CD4-positive, CD25-positive, alpha-beta regulatory T cell (primary cell): Measurements from ENCODE around the gene SPG21. TPM values are rescaled to one million over a fixed set of nuclear protein-coding genes. Genes with fewer than 3 reads are reported as not detected.
A peak's percentile ranks its signal among the peaks of the same experiment; 100 is the strongest.

Experiments used
- ATAC-seq, 2 donors: fragments of 150-1000 bp; cut with Tn5 transposase; one replicate each; pipeline ENCODE4 v1.10.0; 2021; ENCODE audit warnings: low read depth in 2 of 2, moderate number of reproducible peaks in 2 of 2, moderate library complexity in 1 of 2
- DNase-seq, 3 donors: peaks; one replicate each; pipeline versions ENCODE4 v3.0.0 to v3.0.0-alpha.2; 2012 to 2022; ENCODE audit warnings: mixed read lengths in 1 of 3
- H3K27ac ChIP-seq: one replicate; pipeline ENCODE4 v1.7.0; 2013; ENCODE audit warnings: mild to moderate bottlenecking, low read length; ENCODE audit not compliant: insufficient read depth, poor library complexity, severe bottlenecking
- H3K27me3 ChIP-seq: one replicate; pipeline ENCODE4 v1.7.0; 2013; ENCODE audit warnings: low read length; ENCODE audit not compliant: control insufficient read depth, insufficient read depth
- H3K36me3 ChIP-seq: one replicate; pipeline ENCODE4 v1.7.0; 2013; ENCODE audit warnings: mild to moderate bottlenecking, low read length, moderate library complexity; ENCODE audit not compliant: control insufficient read depth, insufficient read depth
- H3K4me1 ChIP-seq: 2 replicates; pipeline ENCODE4 v1.7.0; 2013; ENCODE audit warnings: mild to moderate bottlenecking, low read length; ENCODE audit not compliant: insufficient read depth, control insufficient read depth, poor library complexity, severe bottlenecking
- H3K4me3 ChIP-seq: one replicate; pipeline ENCODE4 v1.7.0; 2013; ENCODE audit warnings: low read depth, mild to moderate bottlenecking, low read length, moderate library complexity
- H3K9me3 ChIP-seq, 2 experiments: 1 replicate in 1 of 2; 2 replicates in 1 of 2; pipeline ENCODE4 v1.7.0; 2013; ENCODE audit warnings: low read length in 2 of 2, mild to moderate bottlenecking in 1 of 2, moderate library complexity in 1 of 2; ENCODE audit not compliant: control insufficient read depth in 2 of 2
- H3K27ac Mint-ChIP-seq, 3 donors: one replicate each; pipeline ENCODE4 v1.8.0; 2020 to 2022; ENCODE audit warnings: mild to moderate bottlenecking in 3 of 3, mixed read lengths in 3 of 3, moderate library complexity in 2 of 3
- H3K27me3 Mint-ChIP-seq: one replicate; pipeline ENCODE4 v1.8.0; 2022; ENCODE audit warnings: mild to moderate bottlenecking, mixed read lengths
- H3K36me3 Mint-ChIP-seq: one replicate; pipeline ENCODE4 v1.8.0; 2020; ENCODE audit warnings: mixed read lengths
- H3K4me1 Mint-ChIP-seq, 4 donors: one replicate each; pipeline ENCODE4 v1.8.0; 2020 to 2022; ENCODE audit warnings: mixed read lengths in 4 of 4, mild to moderate bottlenecking in 1 of 4
- H3K4me3 Mint-ChIP-seq, 4 donors: one replicate each; pipeline ENCODE4 v1.8.0; 2020 to 2022; ENCODE audit warnings: mild to moderate bottlenecking in 4 of 4, mixed read lengths in 4 of 4, moderate library complexity in 3 of 4
- H3K9me3 Mint-ChIP-seq, 7 donors: one replicate each; pipeline ENCODE4 v1.8.0; 2020 to 2022; ENCODE audit warnings: mixed read lengths in 7 of 7, mild to moderate bottlenecking in 3 of 7, moderate library complexity in 2 of 7
- polyA plus RNA-seq, 4 donors: library from polyadenylated mRNA; unstranded; fragments of 300-500 nt; fragmentation: Illumina TruSeq; gene quantifications; one replicate each; pipeline ENCODE4 v1.2.3, GENCODE V29; 2021
- total RNA-seq: library from RNA; stranded (reverse); gene quantifications from one replicate; pipeline ENCODE4 v1.2.3, GENCODE V29; 2022

The SPG21 gene
- total and polyA plus RNA-seq, 5 donors from 2014 or later: 46.9 to 146 (median 130) TPM

GRCh38 chr15:64970698-64971097, 19.0 kb downstream of the SPG21 start:
- no peaks in the 10 kb centered on the region for H3K9me3 Mint-ChIP-seq
- no peaks in the 10 kb centered on the region for H3K27me3 ChIP-seq
- peaks cover 71% of the 10 kb centered on the region for H3K36me3 ChIP-seq
- H3K4me3 Mint-ChIP-seq: no peak overlapping the region
- peaks cover 27% of the 10 kb centered on the region for H3K36me3 Mint-ChIP-seq
- H3K27ac Mint-ChIP-seq: no peak overlapping the region
- H3K27me3 Mint-ChIP-seq: no peaks in the 10 kb centered on the region
- ATAC-seq (no peak), DNase-seq (no peak)
- no peak overlapping the region for H3K4me3 ChIP-seq
- H3K27ac ChIP-seq: no peak overlapping the region
- no peaks in the 10 kb centered on the region for H3K9me3 ChIP-seq
- H3K4me1 ChIP-seq: no peaks in the 10 kb centered on the region
- H3K4me1 Mint-ChIP-seq: no peaks in the 10 kb centered on the region

DNA sequence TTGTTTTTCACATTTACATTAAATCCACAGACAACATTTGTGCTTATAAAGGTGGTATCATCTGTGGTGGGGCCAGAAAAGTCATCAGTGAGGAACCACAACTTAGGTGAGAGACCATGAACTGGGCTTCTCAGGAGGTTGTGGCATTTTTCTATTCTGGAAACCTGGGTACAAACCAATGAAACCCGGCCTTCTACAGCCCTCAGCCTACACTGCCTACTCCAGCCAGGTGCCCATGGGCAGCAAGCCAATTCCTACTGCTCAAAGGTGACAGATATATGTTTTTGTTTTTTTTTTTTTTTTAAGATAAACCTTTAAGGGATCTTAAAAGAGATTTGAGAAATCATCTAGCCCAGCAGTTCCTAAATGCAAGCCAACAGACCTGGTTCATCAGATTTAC, 20.3 kb downstream of the SPG21 start:
- H3K4me1 ChIP-seq: no peaks in the 10 kb centered on the region
- H3K27me3 ChIP-seq: no peaks in the 10 kb centered on the region
- H3K36me3 ChIP-seq: peaks cover 73% of the 10 kb centered on the region
- no peak overlapping the region for H3K27ac ChIP-seq
- Mint-ChIP-seq H3K4me1 (no peaks in the 10 kb centered on the region), H3K27me3 (no peaks in the 10 kb centered on the region), H3K27ac (peak overlapping the region in 1 of 3 donors; percentile 13), H3K9me3 (no peaks in the 10 kb centered on the region), H3K4me3 (no peak overlapping the region), H3K36me3 (peaks cover 31% of the 10 kb centered on the region)
- no peaks in the 10 kb centered on the region for H3K9me3 ChIP-seq
- no peak for DNase-seq
- H3K4me3 ChIP-seq: no peak overlapping the region
- ATAC-seq: no peak

GRCh38 chr15:64961013-64961412, 28.7 kb downstream of the SPG21 start:
- H3K36me3 Mint-ChIP-seq: peaks cover 54% of the 10 kb centered on the region
- no peak overlapping the region for H3K4me3 Mint-ChIP-seq
- no peak for ATAC-seq

DNA sequence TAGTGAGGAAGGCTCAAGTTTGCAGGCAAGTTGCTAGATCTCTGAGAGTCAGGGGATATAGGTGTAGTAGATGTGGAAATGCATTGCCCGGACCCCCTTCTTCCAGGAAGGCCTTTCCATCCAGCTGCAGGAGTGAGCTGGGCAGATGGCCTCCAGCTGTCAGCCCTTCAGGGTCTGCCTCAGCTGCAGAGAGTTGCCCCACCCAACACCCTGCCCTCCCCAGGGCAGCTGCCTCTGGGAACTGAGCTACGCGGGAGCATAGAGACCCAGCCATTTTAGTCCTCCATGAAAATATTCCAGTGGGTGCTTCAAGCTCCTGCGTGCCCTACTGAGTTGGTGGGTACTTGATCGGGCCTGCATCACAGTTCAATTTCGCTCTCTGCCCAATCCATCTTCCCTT, 29.6 kb downstream of the SPG21 start:
- peaks cover 78% of the 10 kb centered on the region for H3K36me3 ChIP-seq

More at GRCh38 chr15:64961013-64961412, 28.7 kb downstream of the SPG21 start:
- Mint-ChIP-seq H3K4me1 (peaks cover 0 to 2% (median 0%) of the 10 kb centered on the region in 4 donors), H3K27ac (peak overlapping the region in 1 of 3 donors; percentile 8), H3K9me3 (no peaks in the 10 kb centered on the region), H3K27me3 (no peaks in the 10 kb centered on the region)
- no peak overlapping the region for H3K4me3 ChIP-seq
- no peak overlapping the region for H3K27ac ChIP-seq
- H3K27me3 ChIP-seq: no peaks in the 10 kb centered on the region
- H3K4me1 ChIP-seq: no peaks in the 10 kb centered on the region
- H3K9me3 ChIP-seq: no peaks in the 10 kb centered on the region
- DNase-seq: no peak
- peaks cover 74% of the 10 kb centered on the region for H3K36me3 ChIP-seq

DNA sequence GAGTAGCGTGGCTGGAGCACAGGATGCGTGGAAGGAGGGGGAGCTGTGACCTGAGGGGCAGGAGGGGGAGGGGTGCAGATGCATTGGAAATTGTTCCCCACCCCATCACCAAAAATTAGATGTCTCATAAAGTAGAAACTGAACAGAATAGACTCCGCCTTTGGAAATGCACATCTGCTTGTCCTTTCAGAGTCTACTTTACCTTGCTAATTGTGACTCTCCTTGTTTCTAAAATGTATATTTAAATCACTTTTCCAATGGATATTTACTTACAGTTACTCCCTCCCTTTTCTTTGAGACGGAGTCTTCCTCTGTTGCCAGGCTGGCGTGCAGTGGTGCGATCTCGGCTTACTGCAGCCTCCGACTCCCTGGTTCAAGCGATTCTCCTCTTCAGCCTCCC, 30.6 kb downstream of the SPG21 start:
- Mint-ChIP-seq H3K4me1 (peaks cover 0 to 3% (median under 1%) of the 10 kb centered on the region in 4 donors), H3K4me3 (no peak overlapping the region), H3K27me3 (no peaks in the 10 kb centered on the region), H3K27ac (no peak overlapping the region), H3K36me3 (peaks cover 47% of the 10 kb centered on the region), H3K9me3 (no peaks in the 10 kb centered on the region)
- Histone ChIP-seq H3K4me1 (no peaks in the 10 kb centered on the region), H3K36me3 (peaks cover 71% of the 10 kb centered on the region), H3K27ac (no peak overlapping the region), H3K4me3 (no peak overlapping the region), H3K9me3 (no peaks in the 10 kb centered on the region), H3K27me3 (no peaks in the 10 kb centered on the region)
- DNase-seq: no peak
- no peak for ATAC-seq

More for the DNA sequence above, 29.6 kb downstream of the SPG21 start:
- no peaks in the 10 kb centered on the region for H3K9me3 Mint-ChIP-seq
- Histone ChIP-seq H3K4me1 (no peaks in the 10 kb centered on the region), H3K4me3 (no peak overlapping the region), H3K27ac (no peak overlapping the region), H3K9me3 (no peaks in the 10 kb centered on the region), H3K27me3 (no peaks in the 10 kb centered on the region)
- ATAC-seq: no peak
- no peak for DNase-seq
- peak overlapping the region in 1 of 4 donors; percentile 47 for H3K4me3 Mint-ChIP-seq
- H3K4me1 Mint-ChIP-seq: peaks cover 0 to 2% (median 0%) of the 10 kb centered on the region in 4 donors
- no peak overlapping the region for H3K27ac Mint-ChIP-seq
- no peaks in the 10 kb centered on the region for H3K27me3 Mint-ChIP-seq
- H3K36me3 Mint-ChIP-seq: peaks cover 55% of the 10 kb centered on the region

DNA sequence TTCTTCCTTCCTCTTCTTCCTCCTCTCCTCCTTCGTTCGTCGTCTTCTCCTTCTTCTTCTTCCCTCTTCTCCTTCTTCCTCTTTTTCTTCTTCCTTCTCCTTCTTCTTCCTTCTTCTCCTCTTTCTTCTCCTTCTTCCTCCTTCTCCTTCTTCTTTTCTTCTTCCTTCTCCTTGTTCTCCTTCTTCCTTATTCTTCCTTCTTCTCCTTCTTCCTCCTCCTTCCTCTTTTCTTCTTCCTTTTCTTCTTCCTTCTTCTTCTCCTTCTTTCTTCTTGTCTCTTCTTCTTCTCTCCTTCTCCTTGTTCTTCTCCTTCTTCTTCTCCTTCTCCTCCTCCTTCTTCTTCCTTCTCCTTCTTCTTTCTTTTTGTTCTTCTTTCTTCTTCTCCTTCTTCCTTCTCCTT, 35.3 kb downstream of the SPG21 start:
- no peaks in the 10 kb centered on the region for H3K27me3 Mint-ChIP-seq

GRCh38 chr15:64951777-64952418, 37.8 kb downstream of the SPG21 start:
- no peaks in the 10 kb centered on the region for H3K27me3 ChIP-seq
- no peaks in the 10 kb centered on the region for H3K4me1 ChIP-seq
- Mint-ChIP-seq H3K4me3 (no peak overlapping the region), H3K27me3 (no peaks in the 10 kb centered on the region), H3K4me1 (peaks cover 0 to 21% (median 7%) of the 10 kb centered on the region in 4 donors), H3K9me3 (peaks cover 0 to under 1% (median 0%) of the 10 kb centered on the region in 7 donors), H3K27ac (peak overlapping the region; percentile 73 to 98 (median 88)), H3K36me3 (peaks cover 11% of the 10 kb centered on the region)
- no peaks in the 10 kb centered on the region for H3K9me3 ChIP-seq
- H3K36me3 ChIP-seq: peaks cover 13% of the 10 kb centered on the region
- H3K27ac ChIP-seq: no peak overlapping the region
- H3K4me3 ChIP-seq: no peak overlapping the region
- DNase-seq (no peak), ATAC-seq (no peak)

More for the DNA sequence above, 35.3 kb downstream of the SPG21 start:
- ATAC-seq (no peak), DNase-seq (no peak)
- Mint-ChIP-seq H3K9me3 (no peaks in the 10 kb centered on the region), H3K36me3 (peaks cover 17% of the 10 kb centered on the region), H3K4me1 (peaks cover 0 to 21% (median 7%) of the 10 kb centered on the region in 4 donors), H3K4me3 (no peak overlapping the region), H3K27ac (peak overlapping the region; percentile 28 to 86 (median 73))
- no peak overlapping the region for H3K4me3 ChIP-seq
- H3K9me3 ChIP-seq: no peaks in the 10 kb centered on the region
- no peaks in the 10 kb centered on the region for H3K27me3 ChIP-seq
- H3K4me1 ChIP-seq: no peaks in the 10 kb centered on the region
- no peak overlapping the region for H3K27ac ChIP-seq
- peaks cover 27% of the 10 kb centered on the region for H3K36me3 ChIP-seq

- Mint-ChIP-seq H3K36me3 (peaks cover 10% of the 10 kb centered on the region), H3K27ac (peak overlapping the region in 2 of 3 donors; percentile 52 to 91), H3K4me3 (no peak overlapping the region), H3K27me3 (no peaks in the 10 kb centered on the region), H3K9me3 (peaks cover 0 to 1% (median 0%) of the 10 kb centered on the region in 7 donors), H3K4me1 (peaks cover 0 to 21% (median 7%) of the 10 kb centered on the region in 4 donors)
- H3K9me3 ChIP-seq: no peaks in the 10 kb centered on the region
- no peak overlapping the region for H3K27ac ChIP-seq
- H3K36me3 ChIP-seq: peaks cover 8% of the 10 kb centered on the region
- DNase-seq: peak in 1 of 3 donors; percentile 25
- H3K27me3 ChIP-seq: no peaks in the 10 kb centered on the region
- H3K4me3 ChIP-seq: no peak overlapping the region
- H3K4me1 ChIP-seq: no peaks in the 10 kb centered on the region
- no peak for ATAC-seq
Measured at GRCh38 chr15:64950888-64951287, 38.8 kb downstream of the SPG21 start.
